MM.1S (cell line): ENCODE data around the gene PTPRN2.

Experiments
- DNase-seq: peaks from one replicate; pipeline ENCODE4 v3.0.0-alpha.2; 2015
- H2AFZ ChIP-seq: fragments of 300-600 bp; sonication (generic); 2 replicates; pipeline ENCODE4 v1.6.0; 2016; ENCODE audit warnings: antibody characterized with exemption, low read length
- H3F3A ChIP-seq: fragments of 300-600 bp; sonication (generic); 2 replicates; pipeline ENCODE4 v1.6.1; 2016; ENCODE audit warnings: mild to moderate bottlenecking, antibody characterized with exemption, low read length, moderate library complexity, mixed read lengths; ENCODE audit not compliant: insufficient read depth
- H3K27ac ChIP-seq: fragments of 300-600 bp; sonication (generic); 2 replicates; pipeline ENCODE4 v1.5.1; 2016; ENCODE audit warnings: mild to moderate bottlenecking, low read length
- H3K27me3 ChIP-seq: fragments of 300-600 bp; sonication (generic); replicated peaks from 2 replicates; pipeline ENCODE4 v1.6.0; 2016; ENCODE audit warnings: low read length; ENCODE audit not compliant: insufficient read depth
- H3K36me3 ChIP-seq: fragments of 300-600 bp; sonication (generic); replicated peaks from 2 replicates; pipeline ENCODE4 v1.6.1; 2016; ENCODE audit warnings: mild to moderate bottlenecking, low read length, mixed read lengths; ENCODE audit not compliant: insufficient read depth
- H3K4me1 ChIP-seq: fragments of 300-600 bp; sonication (generic); 2 replicates; pipeline ENCODE4 v1.6.1; 2016; ENCODE audit warnings: low read length, mixed read lengths
- H3K4me2 ChIP-seq: fragments of 300-600 bp; sonication (generic); 2 replicates; pipeline ENCODE4 v1.6.0; 2016; ENCODE audit warnings: low read depth, low read length
- H3K4me3 ChIP-seq: fragments of 300-600 bp; sonication (generic); 2 replicates; pipeline ENCODE4 v1.5.1; 2016; ENCODE audit warnings: low read length, mixed read lengths
- H3K79me2 ChIP-seq: fragments of 300-600 bp; sonication (generic); 2 replicates; pipeline ENCODE4 v1.6.1; 2016; ENCODE audit warnings: mixed run types, low read length, mixed read lengths
- H3K9ac ChIP-seq: fragments of 300-600 bp; sonication (generic); 2 replicates; pipeline ENCODE4 v1.6.1; 2016; ENCODE audit warnings: low read length, mixed read lengths
- H3K9me2 ChIP-seq: fragments of 300-600 bp; sonication (generic); replicated peaks from 2 replicates; pipeline ENCODE4 v1.6.1; 2016; ENCODE audit warnings: mild to moderate bottlenecking, low read length, mixed read lengths; ENCODE audit not compliant: insufficient read depth
- H3K9me3 ChIP-seq: fragments of 300-600 bp; sonication (generic); replicated peaks from 2 replicates; pipeline ENCODE4 v1.6.1; 2016; ENCODE audit warnings: mild to moderate bottlenecking, low read length, mixed read lengths; ENCODE audit not compliant: insufficient read depth
- H4K20me1 ChIP-seq: fragments of 300-600 bp; sonication (generic); 2 replicates; pipeline ENCODE4 v1.6.1; 2016; ENCODE audit warnings: mild to moderate bottlenecking, low read length, moderate library complexity, mixed read lengths; ENCODE audit not compliant: insufficient read depth
- CTCF ChIP-seq: fragments of 300-600 bp; sonication (generic); IDR thresholded peaks from 2 replicates; pipeline ENCODE4 v1.5.1; 2016; ENCODE audit warnings: antibody characterized with exemption, low read length, mixed read lengths
- EZH2 ChIP-seq: fragments of 300-600 bp; sonication (generic); optimal IDR thresholded peaks from 2 replicates; pipeline ENCODE3; 2017; ENCODE audit warnings: low read depth, mild to moderate bottlenecking, antibody characterized with exemption, low read length, mixed read lengths
- EZH2phosphoT487 ChIP-seq: fragments of 300-600 bp; sonication (generic); IDR thresholded peaks from 2 replicates; pipeline ENCODE4 v1.6.1; 2018; ENCODE audit warnings: antibody characterized with exemption, low read length

PTPRN2 gene

GRCh38 chr7:158061026-158061630 is 526.5 kb downstream of the PTPRN2 start:
- DNase-seq: no peak

GRCh38 chr7:158060216-158060615 is 527.4 kb downstream of the PTPRN2 start:
- no peak for DNase-seq
- Histone ChIP-seq H3K36me3 (no peaks in the 10 kb centered on the region; the same call in 1 of the 2 replicates), H3K27me3 (peaks cover 55% of the 10 kb centered on the region), H3K79me2 (no peaks in the 10 kb centered on the region), H3F3A (no peaks in the 10 kb centered on the region), H3K4me2 (no peak overlapping the region), H3K9ac (no peak overlapping the region), H3K9me3 (no peaks in the 10 kb centered on the region), H3K4me1 (no peaks in the 10 kb centered on the region), H3K9me2 (no peaks in the 10 kb centered on the region), H4K20me1 (no peaks in the 10 kb centered on the region), H3K27ac (no peak overlapping the region), H3K4me3 (no peak overlapping the region), H2AFZ (no peak overlapping the region)
- TF ChIP-seq CTCF (no peak), EZH2phosphoT487 (no peak), EZH2 (no peak)

More at GRCh38 chr7:158061026-158061630, 526.5 kb downstream of the PTPRN2 start:
- H3K4me2 ChIP-seq: no peak overlapping the region
- no peaks in the 10 kb centered on the region for H3K4me1 ChIP-seq
- H3K79me2 ChIP-seq: no peaks in the 10 kb centered on the region
- H3K9me2 ChIP-seq: no peaks in the 10 kb centered on the region
- no peaks in the 10 kb centered on the region for H4K20me1 ChIP-seq
- peaks cover 59% of the 10 kb centered on the region for H3K27me3 ChIP-seq
- no peak overlapping the region for H2AFZ ChIP-seq
- TF ChIP-seq CTCF (no peak), EZH2phosphoT487 (no peak), EZH2 (no peak)
- no peaks in the 10 kb centered on the region for H3K9me3 ChIP-seq
- no peak overlapping the region for H3K4me3 ChIP-seq
- H3K36me3 ChIP-seq: no peaks in the 10 kb centered on the region; the same call in 1 of the 2 replicates
- H3F3A ChIP-seq: no peaks in the 10 kb centered on the region
- H3K27ac ChIP-seq: no peak overlapping the region
- H3K9ac ChIP-seq: no peak overlapping the region

GRCh38 chr7:158057446-158057845 is 530.2 kb downstream of the PTPRN2 start:
- DNase-seq: no peak
- Histone ChIP-seq H3K27me3 (peaks cover 47% of the 10 kb centered on the region), H3K4me3 (no peak overlapping the region), H3K9ac (no peak overlapping the region), H3K4me2 (no peak overlapping the region), H3K4me1 (no peaks in the 10 kb centered on the region), H3K79me2 (no peaks in the 10 kb centered on the region), H3K9me2 (no peaks in the 10 kb centered on the region), H3K27ac (no peak overlapping the region), H3K9me3 (no peaks in the 10 kb centered on the region), H4K20me1 (no peaks in the 10 kb centered on the region), H2AFZ (no peak overlapping the region), H3F3A (no peaks in the 10 kb centered on the region), H3K36me3 (no peaks in the 10 kb centered on the region; the same call in 1 of the 2 replicates)
- no peak for TF ChIP-seq CTCF
- no peak for TF ChIP-seq EZH2phosphoT487
- TF ChIP-seq EZH2: no peak
